Ovary (tissue), 9 donors: ENCODE results near the gene LELP1. TPM values are rescaled to one million over a fixed set of nuclear protein-coding genes. Genes with fewer than 3 reads are reported as not detected.

Experiments
- DNase-seq, 5 donors: peaks; one replicate each; pipeline ENCODE4 v3.0.0-alpha.2; 2019 to 2020
- H3K27ac ChIP-seq, 2 donors: fragments of 200-600 bp; one replicate each; pipeline versions ENCODE4 v1.5.1 to v1.8.0; 2019 to 2022
- H3K27me3 ChIP-seq: fragments of 200-600 bp; one replicate; pipeline ENCODE4 v1.8.0; 2022
- H3K36me3 ChIP-seq: fragments of 200-600 bp; sonication (generic); one replicate; pipeline ENCODE4 v1.5.1; 2019
- H3K4me1 ChIP-seq: one replicate; pipeline ENCODE4 v1.8.1; 2013; ENCODE audit warnings: mild to moderate bottlenecking, moderate library complexity; ENCODE audit not compliant: insufficient read depth
- H3K4me3 ChIP-seq: fragments of 200-600 bp; sonication (generic); one replicate; pipeline ENCODE4 v1.5.1; 2017
- H3K9me3 ChIP-seq, 2 donors: fragments of 200-600 bp in 1 of 2; sonication (generic) in 1 of 2; one replicate each; pipeline versions ENCODE4 v1.5.1 to v1.8.1; 2013 to 2019; ENCODE audit warnings: mild to moderate bottlenecking in 1 of 2, moderate library complexity in 1 of 2
- EP300 ChIP-seq: sonication (generic); formaldehyde crosslinking; IDR thresholded peaks from one replicate; pipeline ENCODE4 v1.6.1; 2017; ENCODE audit warnings: antibody characterized with exemption
- POLR2A ChIP-seq: fragments of 450-650 bp; IDR thresholded peaks from one replicate; pipeline ENCODE4 v1.6.1; 2017; ENCODE audit warnings: antibody characterized with exemption, mild to moderate bottlenecking, moderate library complexity
- WGBS, 3 donors: extraction: QIAGEN DNeasy Blood & Tissue Kit in 1 of 3; methylation state at CpG; one replicate each; pipeline versions ENCODE4 v1.1.5 to v1.1.7; 2013 to 2017; 5-methylcytosine and 5-hydroxymethylcytosine counted together
- intact Hi-C, 4 donors: fragments of 100-400 bp; cut with DNase I; formaldehyde crosslinking; loops; one replicate each; pipeline versions ENCODE4 v1.11.0 to v1.15.1; 2022 to 2023
- polyA plus RNA-seq, 2 donors: library from polyadenylated mRNA; stranded (reverse); fragments of 200-250 nt in 1 of 2; fragments of 350-450 nt in 1 of 2; fragmentation: Illumina TruSeq in 1 of 2; extraction: RNeasy Lipid Tissue Mini Kit (QIAGEN cat#74804) in 1 of 2; gene quantifications; one replicate each; pipeline ENCODE4 v1.2.3, GENCODE V29; 2013 to 2014
- total RNA-seq, 7 donors: library from RNA; depleted of rRNA in 2 of 7; stranded (reverse); fragments of >200 nt in 2 of 7; fragmentation: NEBNext Ultra II Directional in 3 of 7; extraction: Animal tissue kit (Norgen Biotek cat#: 25700) in 3 of 7; gene quantifications; one replicate each; pipeline versions ENCODE4 v1.1.0 to v1.2.4, GENCODE V29; 2016 to 2023
- TF ChIP-seq, protein P1 (sequence below), 3 donors: fragments of 450-650 bp in 2 of 3; fragments of 200-600 bp in 1 of 3; IDR thresholded peaks; one replicate each; pipeline versions ENCODE4 v1.5.1 to v1.8.0; 2016 to 2022; ENCODE audit warnings: antibody characterized with exemption in 3 of 3, mild to moderate bottlenecking in 1 of 3
- donor health status: DM: no; HTN: no; CAD: no; lungs with moderate emphysema.
- donor health status: DM: no; HTN: no; CAD: no.
- donor health status: Bipolar disorder and iron deficiency.
- donor health status: DM: yes; HTN: yes; CAD: no.
- donor health status: DM: no; HTN: no; CAD: no.
- donor health status: DM: yes; HTN: yes; CAD: no.

Gene LELP1
- total and polyA plus RNA-seq, 9 donors: not detected

DNA sequence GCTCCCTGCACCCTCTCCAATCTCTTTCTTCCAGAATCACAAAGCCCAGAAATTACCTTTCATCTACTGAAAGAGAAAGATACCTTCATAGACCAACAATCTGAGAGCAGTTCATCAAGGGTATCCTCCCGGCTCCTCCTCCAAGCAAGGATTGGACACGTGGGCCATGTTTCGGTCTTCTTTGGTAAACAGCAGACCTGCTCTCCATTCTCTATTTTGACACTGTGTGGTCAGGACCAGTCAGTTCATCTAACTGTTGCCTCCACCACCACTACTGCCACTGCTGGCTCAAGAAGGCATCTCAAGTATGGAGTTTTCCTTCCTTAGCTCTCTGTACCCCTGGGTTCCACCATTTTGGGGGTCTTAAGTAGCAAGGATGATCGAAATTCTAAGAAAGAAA lies 8.0 kb upstream of the LELP1 start:
- no peak for DNase-seq
- TF ChIP-seq, protein P1, sequence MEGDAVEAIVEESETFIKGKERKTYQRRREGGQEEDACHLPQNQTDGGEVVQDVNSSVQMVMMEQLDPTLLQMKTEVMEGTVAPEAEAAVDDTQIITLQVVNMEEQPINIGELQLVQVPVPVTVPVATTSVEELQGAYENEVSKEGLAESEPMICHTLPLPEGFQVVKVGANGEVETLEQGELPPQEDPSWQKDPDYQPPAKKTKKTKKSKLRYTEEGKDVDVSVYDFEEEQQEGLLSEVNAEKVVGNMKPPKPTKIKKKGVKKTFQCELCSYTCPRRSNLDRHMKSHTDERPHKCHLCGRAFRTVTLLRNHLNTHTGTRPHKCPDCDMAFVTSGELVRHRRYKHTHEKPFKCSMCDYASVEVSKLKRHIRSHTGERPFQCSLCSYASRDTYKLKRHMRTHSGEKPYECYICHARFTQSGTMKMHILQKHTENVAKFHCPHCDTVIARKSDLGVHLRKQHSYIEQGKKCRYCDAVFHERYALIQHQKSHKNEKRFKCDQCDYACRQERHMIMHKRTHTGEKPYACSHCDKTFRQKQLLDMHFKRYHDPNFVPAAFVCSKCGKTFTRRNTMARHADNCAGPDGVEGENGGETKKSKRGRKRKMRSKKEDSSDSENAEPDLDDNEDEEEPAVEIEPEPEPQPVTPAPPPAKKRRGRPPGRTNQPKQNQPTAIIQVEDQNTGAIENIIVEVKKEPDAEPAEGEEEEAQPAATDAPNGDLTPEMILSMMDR (IDR thresholded peaks at IDR 0.05): no peak
- TF ChIP-seq POLR2A (no peak), EP300 (no peak)
- intact Hi-C loops: no loop called here
- no peaks in the 10 kb centered on the region for H3K9me3 ChIP-seq
- 89 to 93% (median 90%) methylated on average over 4 of the region's 4 CpGs for WGBS, 3 donors
- H3K27me3 ChIP-seq: no peaks in the 10 kb centered on the region
- H3K27ac ChIP-seq: no peak overlapping the region
- no peaks in the 10 kb centered on the region for H3K36me3 ChIP-seq
- no peak overlapping the region for H3K4me3 ChIP-seq
- peaks cover 3% of the 10 kb centered on the region for H3K4me1 ChIP-seq

DNA sequence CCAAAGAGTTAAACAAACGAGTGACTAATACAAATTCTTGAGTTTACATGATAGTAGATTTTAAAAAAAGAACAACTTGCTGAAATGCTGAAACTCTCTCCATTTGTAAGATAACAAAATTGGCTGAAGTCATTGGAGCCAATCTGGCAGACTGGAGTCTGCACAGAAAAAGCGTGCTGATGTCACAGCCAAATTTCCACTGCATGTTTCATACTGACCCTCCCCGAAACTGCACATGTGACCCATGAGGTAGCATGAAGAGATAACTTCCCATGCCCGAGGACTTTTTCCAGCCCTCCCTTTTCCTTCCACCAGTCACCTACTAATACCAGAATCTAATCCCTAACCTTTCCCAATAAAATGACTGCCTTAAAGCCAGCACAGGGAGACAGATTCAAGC lies 1.2 kb upstream of the LELP1 start:
- H3K4me3 ChIP-seq: no peak overlapping the region
- H3K27ac ChIP-seq: peak overlapping the region in 1 of 2 donors; percentile 62
- H3K9me3 ChIP-seq: no peaks in the 10 kb centered on the region
- 10 to 11% (median 11%) methylated on average over 4 of the region's 4 CpGs for WGBS, 3 donors
- peaks cover 10% of the 10 kb centered on the region for H3K4me1 ChIP-seq
- peak; percentile 61 to 80 (median 73) for DNase-seq
- no peaks in the 10 kb centered on the region for H3K27me3 ChIP-seq
- intact Hi-C loops: no loop called here
- TF ChIP-seq EP300 (no peak), POLR2A (no peak)
- TF ChIP-seq, protein P1 (IDR thresholded peaks at IDR 0.05): no peak
- H3K36me3 ChIP-seq: no peaks in the 10 kb centered on the region

DNA sequence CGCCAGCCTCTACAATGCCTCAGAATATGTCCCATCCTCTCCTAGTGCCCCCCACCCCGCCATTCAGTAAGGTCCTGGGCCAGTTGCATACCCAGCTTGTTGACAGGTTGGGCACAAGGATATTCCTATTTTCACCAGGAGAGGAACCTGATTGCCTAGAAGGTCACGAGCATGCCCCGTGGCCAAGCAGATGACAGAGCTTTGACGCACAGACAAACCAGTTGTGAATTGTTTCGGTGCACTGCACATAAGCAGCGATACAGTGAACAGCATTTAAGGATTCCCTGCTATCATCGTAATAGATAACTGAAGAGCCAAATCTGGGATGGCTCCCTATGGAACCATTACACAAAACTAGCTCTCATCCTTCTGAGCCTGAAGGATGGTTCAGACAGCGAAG lies 3.4 kb downstream of the LELP1 start:
- Histone ChIP-seq H3K27me3 (no peaks in the 10 kb centered on the region), H3K4me3 (no peak overlapping the region), H3K9me3 (no peaks in the 10 kb centered on the region), H3K36me3 (no peaks in the 10 kb centered on the region), H3K4me1 (peaks cover 6% of the 10 kb centered on the region), H3K27ac (no peak overlapping the region)
- intact Hi-C loops: no loop called here
- no peak for DNase-seq
- TF ChIP-seq POLR2A (no peak), EP300 (no peak)
- TF ChIP-seq, protein P1 (IDR thresholded peaks at IDR 0.05): no peak
- WGBS, 3 donors: 95 to 97% (median 96%) methylated on average over 9 of the region's 9 CpGs

DNA sequence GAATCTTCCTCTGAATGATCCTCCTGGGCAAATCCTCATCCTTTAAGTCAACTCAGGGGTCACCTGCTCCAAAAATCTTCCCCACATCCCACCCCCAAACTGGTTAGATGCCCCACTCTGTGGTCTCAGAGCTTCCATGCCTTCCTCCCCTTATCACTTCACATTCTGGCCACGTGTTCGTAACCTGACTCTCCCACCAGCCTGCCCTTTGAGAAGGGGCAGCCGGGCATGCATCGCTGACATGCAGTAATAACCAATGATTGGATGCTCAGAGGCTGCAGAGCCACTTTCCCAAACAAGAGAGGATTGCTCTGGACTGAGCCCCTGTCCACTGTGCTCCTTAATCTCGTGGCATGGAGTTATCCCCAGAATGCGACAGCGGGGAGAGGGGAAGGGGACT lies 7.0 kb downstream of the LELP1 start:
- TF ChIP-seq EP300 (no peak), POLR2A (no peak)
- TF ChIP-seq, protein P1 (IDR thresholded peaks at IDR 0.05): no peak

DNA sequence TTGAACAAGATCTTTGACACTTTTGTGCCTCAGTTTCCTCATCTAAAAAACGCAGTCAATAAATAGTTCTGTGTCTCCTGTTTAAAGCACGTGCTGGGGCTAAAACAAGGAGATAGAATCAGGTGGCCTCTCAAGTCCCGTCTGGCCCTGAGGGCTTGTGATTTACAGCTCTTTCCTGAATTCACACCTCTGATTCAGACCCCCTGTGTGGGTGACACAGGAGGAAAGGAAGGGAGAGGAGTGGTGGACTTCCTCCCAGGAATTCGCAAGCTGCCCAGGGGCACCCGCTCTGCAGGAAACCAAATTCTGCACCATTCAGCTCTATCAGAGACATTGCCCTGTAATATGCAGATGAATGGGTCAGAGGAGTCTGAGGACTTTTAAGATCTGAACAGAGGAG lies 9.0 kb downstream of the LELP1 start:
- Histone ChIP-seq H3K4me1 (no peaks in the 10 kb centered on the region), H3K36me3 (no peaks in the 10 kb centered on the region), H3K27me3 (no peaks in the 10 kb centered on the region), H3K4me3 (no peak overlapping the region), H3K27ac (no peak overlapping the region), H3K9me3 (no peaks in the 10 kb centered on the region)
- intact Hi-C loops: no loop called here
- 78 to 86% (median 79%) methylated on average over 5 of the region's 5 CpGs for WGBS, 3 donors
- no peak for DNase-seq
- TF ChIP-seq, protein P1 (IDR thresholded peaks at IDR 0.05): no peak
- TF ChIP-seq POLR2A: no peak

More for the DNA sequence above, 7.0 kb downstream of the LELP1 start:
- Histone ChIP-seq H3K27ac (no peak overlapping the region), H3K4me1 (no peaks in the 10 kb centered on the region), H3K27me3 (no peaks in the 10 kb centered on the region), H3K4me3 (no peak overlapping the region), H3K9me3 (no peaks in the 10 kb centered on the region), H3K36me3 (no peaks in the 10 kb centered on the region)
- intact Hi-C loops: no loop called here
- DNase-seq: no peak
- 79 to 83% (median 81%) methylated on average over 7 of the region's 7 CpGs for WGBS, 3 donors
